Ishikawa (cell line): ENCODE data around the gene PRSS22.
A peak's percentile ranks its signal among the peaks of the same experiment; 100 is the strongest.

ENCODE experiments used
- CEBPB ChIP-seq: IDR thresholded peaks from 2 replicates; pipeline ENCODE4 v1.6.1; 2012
- CREB1 ChIP-seq: IDR thresholded peaks from 2 replicates; pipeline ENCODE4 v1.6.1; 2012; ENCODE audit warnings: low read depth
- EGR1 ChIP-seq: IDR thresholded peaks from 2 replicates; pipeline ENCODE4 v1.6.1; 2012
- EP300 ChIP-seq: IDR thresholded peaks from 2 replicates; pipeline ENCODE4 v1.6.1; 2012; ENCODE audit warnings: borderline replicate concordance
- FOXM1 ChIP-seq: IDR thresholded peaks from 2 replicates; pipeline ENCODE4 v1.6.1; 2012; ENCODE audit warnings: low read depth, borderline replicate concordance
- NFIC ChIP-seq: IDR thresholded peaks from 2 replicates; pipeline ENCODE4 v1.6.1; 2012
- RAD21 ChIP-seq: IDR thresholded peaks from 2 replicates; pipeline ENCODE4 v1.6.1; 2012; ENCODE audit warnings: low read depth
- REST ChIP-seq: IDR thresholded peaks from 2 replicates; pipeline ENCODE4 v1.6.1; 2012; ENCODE audit warnings: low read depth, mild to moderate bottlenecking
- TAF1 ChIP-seq: IDR thresholded peaks from 2 replicates; pipeline ENCODE4 v1.6.1; 2012; ENCODE audit warnings: low read depth, mild to moderate bottlenecking
- TCF12 ChIP-seq: IDR thresholded peaks from 2 replicates; pipeline ENCODE4 v1.6.1; 2012; ENCODE audit warnings: low read depth
- TEAD4 ChIP-seq: IDR thresholded peaks from 2 replicates; pipeline ENCODE4 v1.6.1; 2012
- USF1 ChIP-seq: IDR thresholded peaks from 2 replicates; pipeline ENCODE4 v1.6.1; 2012
- YY1 ChIP-seq: IDR thresholded peaks from 2 replicates; pipeline ENCODE4 v1.6.1; 2012; ENCODE audit warnings: low read depth
- ZBTB7A ChIP-seq: IDR thresholded peaks from 2 replicates; pipeline ENCODE4 v1.6.1; 2012; ENCODE audit warnings: low read depth
- TF ChIP-seq, protein P1 (sequence below): IDR thresholded peaks from 2 replicates; pipeline ENCODE4 v1.6.1; 2012

The PRSS22 gene

DNA sequence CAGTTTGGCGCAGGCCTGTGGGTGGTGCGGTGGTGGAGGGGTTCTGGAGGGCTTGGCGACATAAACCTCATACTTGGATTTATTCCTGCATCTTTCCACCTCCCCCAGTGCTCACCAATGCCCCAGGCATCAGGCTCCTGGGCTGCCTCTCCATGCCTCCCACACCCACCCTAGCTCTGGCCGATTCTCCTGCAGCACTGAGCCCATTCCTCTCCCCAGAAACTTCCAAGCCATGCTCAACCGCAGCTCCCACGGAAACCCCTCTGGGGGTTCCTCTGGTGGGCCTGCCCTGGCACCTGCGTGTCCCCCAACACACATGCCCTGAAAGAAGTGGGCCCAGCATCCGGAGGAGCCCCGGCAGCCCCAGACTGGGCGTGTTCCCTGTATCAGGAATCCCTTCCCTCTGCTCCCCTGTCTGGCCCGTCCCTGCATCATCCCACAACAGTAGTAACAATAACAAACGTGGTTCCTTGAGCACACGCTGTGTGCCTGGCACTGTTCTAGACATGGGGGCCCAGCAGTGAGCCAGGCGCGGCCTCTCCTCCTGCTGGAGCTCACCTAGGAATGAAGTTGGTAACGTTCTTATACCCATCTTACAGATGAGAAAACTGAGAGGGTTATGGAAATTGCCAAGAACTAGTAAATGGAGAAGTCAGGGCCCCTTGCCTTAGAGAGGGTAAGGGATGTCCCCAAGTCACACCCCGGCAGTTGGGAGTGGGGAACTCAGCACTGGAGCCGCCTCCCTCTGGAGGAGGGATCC is 38.6 kb downstream of the PRSS22 start:
- TF ChIP-seq CEBPB = no peak

DNA sequence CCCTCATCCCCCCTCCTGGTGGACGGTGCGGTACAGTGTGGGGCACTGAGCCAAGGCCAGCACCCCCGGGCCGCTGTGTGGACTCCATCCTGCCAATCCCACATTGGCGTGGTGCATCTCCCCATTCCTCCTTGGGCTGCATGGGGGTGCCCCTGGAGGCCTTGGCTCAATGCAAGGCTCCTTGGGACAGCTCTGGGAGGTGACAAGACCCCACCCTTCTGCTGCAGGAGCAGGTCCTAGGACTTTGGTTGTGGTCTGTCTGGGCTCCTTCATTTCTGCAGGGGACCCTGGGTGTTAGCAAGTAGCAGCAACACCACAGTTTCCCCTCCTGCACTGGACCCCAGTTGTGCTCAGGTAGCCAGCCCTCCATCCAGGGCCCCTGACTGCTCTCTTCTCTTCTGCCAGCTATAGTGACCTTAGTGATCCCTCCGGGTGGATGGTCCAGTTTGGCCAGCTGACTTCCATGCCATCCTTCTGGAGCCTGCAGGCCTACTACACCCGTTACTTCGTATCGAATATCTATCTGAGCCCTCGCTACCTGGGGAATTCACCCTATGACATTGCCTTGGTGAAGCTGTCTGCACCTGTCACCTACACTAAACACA is 39.6 kb downstream of the PRSS22 start:
- TF ChIP-seq TEAD4 = no peak
- no peak for TF ChIP-seq TAF1
- TF ChIP-seq RAD21 = no peak
- TF ChIP-seq FOXM1 = no peak
- TF ChIP-seq YY1 = no peak
- TF ChIP-seq USF1 = no peak
- no peak for TF ChIP-seq CREB1
- TF ChIP-seq ZBTB7A = no peak
- TF ChIP-seq EP300 = no peak
- no peak for TF ChIP-seq TCF12

DNA sequence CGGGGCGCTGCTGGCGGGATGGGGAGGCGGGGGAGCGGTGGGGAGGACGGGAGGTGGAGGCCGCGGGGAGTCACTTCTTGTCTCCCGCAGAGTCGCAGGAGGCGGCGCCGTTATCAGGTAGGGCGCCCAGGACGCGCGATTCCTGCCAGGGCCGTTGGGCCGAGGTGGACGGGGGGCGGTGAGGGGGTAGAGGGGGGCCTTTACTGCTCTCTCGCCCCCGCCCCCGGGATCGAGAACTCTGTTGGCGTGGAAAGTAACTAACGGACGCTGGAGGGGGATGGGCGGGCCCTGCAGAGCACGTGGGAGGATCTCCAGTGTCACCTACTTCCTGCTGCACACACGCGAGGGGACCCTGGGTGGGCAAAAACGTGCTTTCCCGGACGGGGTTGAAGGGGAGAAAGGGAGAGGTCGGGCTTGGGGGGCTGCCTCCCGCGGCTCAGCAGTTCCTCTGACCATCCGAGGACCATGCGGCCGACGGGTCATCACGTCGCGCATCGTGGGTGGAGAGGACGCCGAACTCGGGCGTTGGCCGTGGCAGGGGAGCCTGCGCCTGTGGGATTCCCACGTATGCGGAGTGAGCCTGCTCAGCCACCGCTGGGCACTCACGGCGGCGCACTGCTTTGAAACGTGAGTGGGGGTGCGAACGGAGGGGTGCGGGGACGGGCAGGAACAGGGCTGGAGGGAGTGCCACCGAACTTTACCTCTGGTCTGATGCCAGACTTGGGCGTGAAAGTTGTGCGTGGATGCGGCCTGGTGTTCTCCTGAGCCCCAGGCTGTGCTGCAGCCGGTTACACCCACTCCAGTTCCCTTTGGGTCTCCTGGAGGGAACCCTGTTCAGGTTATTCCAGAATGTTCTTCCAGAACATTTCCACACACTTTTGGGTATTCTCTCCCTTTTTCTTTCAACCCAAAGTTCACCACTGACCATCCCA is 40.4 kb downstream of the PRSS22 start:
- no peak for TF ChIP-seq EP300
- TF ChIP-seq EGR1 = 0 out of 2 replicates have a peak, but pooled peaks have one; percentile 17

DNA sequence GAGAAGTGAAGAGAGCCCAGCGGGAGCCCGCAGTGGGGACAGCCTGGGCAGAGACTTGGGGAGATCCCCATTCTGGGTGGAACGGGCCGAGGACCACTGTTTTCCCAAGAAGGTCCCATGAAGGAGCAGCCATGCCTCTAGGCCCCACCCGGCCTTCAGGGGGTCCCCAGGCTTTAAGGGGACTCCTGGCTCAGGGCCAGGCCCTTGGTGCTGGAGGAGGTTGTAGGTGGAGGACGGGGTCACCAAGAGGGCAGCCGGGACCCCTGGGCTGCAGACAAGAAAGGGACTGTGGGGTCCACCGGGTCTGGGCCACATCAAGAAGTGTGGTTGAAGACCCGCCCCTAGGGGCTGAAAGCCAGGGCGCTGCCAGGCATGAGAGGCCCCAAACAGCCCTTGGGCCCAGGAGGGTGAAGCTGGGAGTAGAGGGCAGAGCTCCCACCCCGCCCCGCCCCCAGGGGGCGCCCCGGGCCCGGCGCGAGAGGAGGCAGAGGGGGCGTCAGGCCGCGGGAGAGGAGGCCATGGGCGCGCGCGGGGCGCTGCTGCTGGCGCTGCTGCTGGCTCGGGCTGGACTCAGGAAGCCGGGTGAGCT is 41.1 kb downstream of the PRSS22 start, which contains the start of gene PRSS21:
TSS of gene PRSS21 (plus strand) at position 487 of the 589 bp plus-strand sequence. CDS start at position 519, 32 bp downstream.
- no peak for TF ChIP-seq ZBTB7A
- no peak for TF ChIP-seq NFIC
- no peak for TF ChIP-seq EGR1
- no peak for TF ChIP-seq RAD21
- TF ChIP-seq TAF1 = no peak
- no peak for TF ChIP-seq TCF12
- TF ChIP-seq, protein P1, sequence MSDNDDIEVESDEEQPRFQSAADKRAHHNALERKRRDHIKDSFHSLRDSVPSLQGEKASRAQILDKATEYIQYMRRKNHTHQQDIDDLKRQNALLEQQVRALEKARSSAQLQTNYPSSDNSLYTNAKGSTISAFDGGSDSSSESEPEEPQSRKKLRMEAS = no peak
- no peak for TF ChIP-seq FOXM1
- no peak for TF ChIP-seq USF1
- no peak for TF ChIP-seq TEAD4
- no peak for TF ChIP-seq REST
- no peak for TF ChIP-seq CEBPB
- no peak for TF ChIP-seq CREB1
- no peak for TF ChIP-seq EP300
- TF ChIP-seq YY1 = no peak

DNA sequence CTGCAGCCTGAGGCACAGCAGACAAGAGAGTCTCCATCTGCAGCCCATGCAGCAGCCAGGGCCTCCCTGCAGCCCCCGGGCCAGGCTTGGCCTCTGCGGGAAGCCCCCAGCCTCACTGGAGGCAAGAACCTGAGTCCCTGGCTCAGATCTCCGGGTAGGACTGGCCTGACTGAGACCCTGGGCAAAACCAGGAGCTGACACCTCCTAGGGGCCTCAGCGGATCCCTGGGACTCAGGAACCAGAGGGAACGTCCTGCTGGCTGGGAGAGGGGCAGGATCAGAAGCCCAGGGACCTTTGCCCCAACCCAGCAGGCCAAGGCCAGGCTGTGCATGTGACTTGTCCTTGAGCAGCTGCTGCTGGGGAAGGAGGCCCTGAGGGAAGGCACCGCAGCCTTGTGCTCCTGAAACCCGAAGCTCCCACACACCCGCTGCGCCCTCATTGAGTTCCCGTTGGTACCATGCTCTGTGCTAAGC is 42.6 kb downstream of the PRSS22 start:
- TF ChIP-seq USF1 (no peak), CREB1 (no peak), EP300 (no peak)

- TF ChIP-seq FOXM1 = no peak
- no peak for TF ChIP-seq TAF1
- TF ChIP-seq TEAD4 = no peak
- no peak for TF ChIP-seq USF1
- TF ChIP-seq YY1 = no peak
- TF ChIP-seq NFIC = no peak
- no peak for TF ChIP-seq EGR1
- no peak for TF ChIP-seq ZBTB7A
- no peak for TF ChIP-seq RAD21
- no peak for TF ChIP-seq EP300
These were observed 43.2 kb downstream of the PRSS22 start for GRCh38 chr16:2814551-2815298.
